Measurements from ENCODE around the gene FIBCD1. TPM values are rescaled to one million over a fixed set of nuclear protein-coding genes. Genes with fewer than 3 reads are reported as not detected.

The FIBCD1 gene
- total RNA-seq, 4 donors from 2014 or later: 1.4 to 1.7 TPM; not detected in 2

DNA sequence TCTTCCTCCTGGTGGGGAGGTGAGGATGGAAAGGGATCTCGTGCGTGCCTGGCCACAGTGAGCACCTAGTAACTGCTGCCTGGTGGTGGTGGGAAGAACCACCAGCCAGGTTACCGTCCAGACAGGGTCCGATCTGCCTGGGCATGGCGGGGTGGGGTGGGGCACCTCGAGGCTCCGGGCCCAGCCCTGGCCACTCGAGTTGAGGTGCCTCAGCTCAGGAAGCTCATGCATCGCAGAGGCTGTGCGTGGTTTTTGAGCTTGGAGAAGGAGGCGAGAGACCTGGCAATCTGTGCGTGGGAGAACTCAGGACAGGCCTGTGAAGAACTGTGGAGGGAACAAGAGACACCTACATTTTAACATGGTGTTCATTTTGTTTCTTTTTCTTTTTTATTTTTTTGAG lies 31.0 kb upstream of the FIBCD1 start:
- no peak overlapping the region for H3K4me3 ChIP-seq
- no peak for ATAC-seq
- H3K27ac ChIP-seq: no peak overlapping the region
- TF ChIP-seq POLR2AphosphoS5 (IDR thresholded peaks at IDR 0.05): no peak
- no peak for TF ChIP-seq CTCF (IDR thresholded peaks at IDR 0.05)
- no peak for TF ChIP-seq EP300 (IDR thresholded peaks at IDR 0.05)
- TF ChIP-seq POLR2A (IDR thresholded peaks at IDR 0.05): no peak
- H3K27me3 ChIP-seq: peaks cover 38% of the 10 kb centered on the region
- no peaks in the 10 kb centered on the region for H3K4me1 ChIP-seq
- no peaks in the 10 kb centered on the region for H3K9me3 ChIP-seq
- WGBS, 2 donors (ENCODE audit: low coverage in 1 of 2): 84 to 100% methylated on average over 6 to 7 of the region's 12 CpGs
- no peaks in the 10 kb centered on the region for H3K36me3 ChIP-seq

- H3K4me1 ChIP-seq: peaks cover 0 to 10% (median 0%) of the 10 kb centered on the region in 3 donors
- WGBS, 2 donors (ENCODE audit: low coverage in 1 of 2): 64 to 79% methylated on average over 4 to 6 of the region's 7 CpGs
- no peak overlapping the region for H3K27ac ChIP-seq
- no peaks in the 10 kb centered on the region for H3K36me3 ChIP-seq
- no peak overlapping the region for H3K4me3 ChIP-seq
- ATAC-seq: no peak
- no peaks in the 10 kb centered on the region for H3K27me3 ChIP-seq
- TF ChIP-seq EP300 (IDR thresholded peaks at IDR 0.05): no peak
- TF ChIP-seq POLR2AphosphoS5 (IDR thresholded peaks at IDR 0.05): no peak
- TF ChIP-seq POLR2A (IDR thresholded peaks at IDR 0.05): no peak
- no peak for TF ChIP-seq CTCF (IDR thresholded peaks at IDR 0.05)
- no peaks in the 10 kb centered on the region for H3K9me3 ChIP-seq
Observed at GRCh38 chr9:130965680-130966079, 26.6 kb upstream of the FIBCD1 start.

DNA sequence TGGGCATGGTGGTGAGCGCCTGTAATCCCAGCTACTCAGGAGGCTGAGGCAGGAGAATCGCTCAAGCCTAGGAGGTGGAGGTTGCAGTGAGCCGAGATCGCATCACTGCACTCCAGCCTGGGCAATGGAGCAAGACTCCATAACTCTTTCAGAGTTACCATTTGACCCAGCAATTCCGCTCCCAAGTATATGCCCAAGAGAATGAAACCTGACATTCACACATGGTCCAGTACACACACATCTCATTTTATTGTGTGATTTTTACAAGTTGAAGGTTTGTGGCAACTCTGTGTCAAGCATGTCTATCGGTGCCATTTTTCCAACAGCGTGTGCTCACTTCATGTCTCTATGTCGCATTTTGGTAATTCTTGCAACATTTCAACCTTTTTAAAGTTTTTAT lies 24.9 kb upstream of the FIBCD1 start:
- no peak overlapping the region for H3K4me3 ChIP-seq
- ATAC-seq: no peak
- TF ChIP-seq POLR2A (IDR thresholded peaks at IDR 0.05): no peak
- no peak for TF ChIP-seq POLR2AphosphoS5 (IDR thresholded peaks at IDR 0.05)
- no peak for TF ChIP-seq EP300 (IDR thresholded peaks at IDR 0.05)
- TF ChIP-seq CTCF (IDR thresholded peaks at IDR 0.05): no peak
- H3K27ac ChIP-seq: no peak overlapping the region
- H3K4me1 ChIP-seq: peaks cover 0 to 10% (median 0%) of the 10 kb centered on the region in 3 donors
- H3K27me3 ChIP-seq: no peaks in the 10 kb centered on the region
- no peaks in the 10 kb centered on the region for H3K9me3 ChIP-seq
- WGBS, 2 donors (ENCODE audit: low coverage in 1 of 2): 94 to 100% methylated on average over 1 to 7 of the region's 8 CpGs
- H3K36me3 ChIP-seq: no peaks in the 10 kb centered on the region

- no peaks in the 10 kb centered on the region for H3K36me3 ChIP-seq
- no peaks in the 10 kb centered on the region for H3K27me3 ChIP-seq
- peaks cover 0 to 10% (median 0%) of the 10 kb centered on the region in 3 donors for H3K4me1 ChIP-seq
- H3K4me3 ChIP-seq: no peak overlapping the region
- TF ChIP-seq EP300 (IDR thresholded peaks at IDR 0.05): no peak
- TF ChIP-seq POLR2A (IDR thresholded peaks at IDR 0.05): no peak
- TF ChIP-seq POLR2AphosphoS5 (IDR thresholded peaks at IDR 0.05): no peak
- no peak for TF ChIP-seq CTCF (IDR thresholded peaks at IDR 0.05)
- no peak for ATAC-seq
- H3K27ac ChIP-seq: no peak overlapping the region
- H3K9me3 ChIP-seq: no peaks in the 10 kb centered on the region
- 84 to 86% methylated on average over 4 to 11 of the region's 15 CpGs for WGBS, 2 donors (ENCODE audit: low coverage in 1 of 2)
Observed at GRCh38 chr9:130963337-130963908, 24.4 kb upstream of the FIBCD1 start.
